ENCODE measurements around the gene ANKRD66. TPM values are rescaled to one million over a fixed set of nuclear protein-coding genes. Genes with fewer than 3 reads are reported as not detected.

ANKRD66 gene
- polyA plus RNA-seq, 1 of the 3 experiments (the other 2 are of a cell fraction) = not detected

DNA sequence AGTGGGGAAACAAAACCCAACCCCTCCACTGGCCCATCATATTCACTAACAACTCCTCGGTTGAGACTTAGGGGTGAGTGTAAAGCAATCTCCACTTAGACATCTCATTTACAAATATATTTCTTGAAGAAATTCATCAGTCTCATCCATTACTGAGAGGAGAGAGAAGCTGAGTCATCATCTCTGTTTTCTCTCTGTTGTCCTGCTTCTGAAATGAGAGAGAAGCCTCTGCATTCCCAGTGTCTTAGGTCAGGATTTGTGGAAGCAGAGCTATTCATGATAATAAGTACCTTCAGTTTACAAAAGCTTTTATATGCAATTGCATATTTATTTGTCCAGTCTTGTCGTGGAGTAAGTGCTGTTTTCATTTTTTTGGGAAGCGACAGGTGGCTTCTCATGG, 47.3 kb downstream of the ANKRD66 start:
- no peak for DNase-seq
- TF ChIP-seq PBX3 (IDR thresholded peaks at IDR 0.05) (no peak), CHD2 (IDR thresholded peaks at IDR 0.05; ENCODE audit: low read length, partially characterized antibody) (no peak), EP300 (IDR thresholded peaks at IDR 0.05; ENCODE audit: borderline replicate concordance in 1 of 2, low read depth in 1 of 2, low read length in 1 of 2) (no peak), RXRA (IDR thresholded peaks at IDR 0.05; ENCODE audit: borderline replicate concordance, low read depth) (no peak), FOXM1 (IDR thresholded peaks at IDR 0.05; ENCODE audit: low read depth) (no peak), FOXJ3 (CRISPR knock-in tag; IDR thresholded peaks at IDR 0.05) (no peak), EZH2phosphoT487 (IDR thresholded peaks at IDR 0.05; ENCODE audit: borderline replicate concordance, low read depth) (no peak)
- Histone ChIP-seq H2AFZ (ENCODE audit: low read depth) (no peak overlapping the region), H3K4me1 (ENCODE audit: control insufficient read depth in 1 of 2, insufficient read depth in 2 of 2, low read depth in 1 of 2, low read length in 1 of 2) (no peaks in the 10 kb centered on the region), H3K36me3 (replicated peaks in 1 of 2; ENCODE audit: control insufficient read depth in 1 of 2, insufficient read depth in 2 of 2, low read length in 1 of 2) (no peaks in the 10 kb centered on the region), H3K9me2 (no peaks in the 10 kb centered on the region), H3F3A (replicated peaks; ENCODE audit: insufficient read depth) (no peaks in the 10 kb centered on the region), H3K4me2 (no peak overlapping the region), H3K27me3 (ENCODE audit: insufficient read depth) (no peaks in the 10 kb centered on the region), H3K9ac (no peak overlapping the region), H3K4me3 (ENCODE audit: low read depth in 2 of 2, low read length in 1 of 2) (no peak overlapping the region), H3K79me2 (ENCODE audit: insufficient read depth) (no peaks in the 10 kb centered on the region), H3K27ac (ENCODE audit: low read depth in 2 of 2, low read length in 1 of 2) (no peak overlapping the region), H3K9me3 (no peaks in the 10 kb centered on the region), H4K20me1 (ENCODE audit: insufficient read depth) (no peaks in the 10 kb centered on the region)
- 3% methylated on average over 3 of the region's 3 CpGs for WGBS (ENCODE audit: low lambda C conversion rate)
- CTCF ChIA-PET = interaction anchor here (1.2 kb wide), 1 partner anchor 11 kb away, joined by 3 read pairs; no protein-coding TSS in a partner anchor
- POLR2A ChIA-PET = no interaction called here

DNA sequence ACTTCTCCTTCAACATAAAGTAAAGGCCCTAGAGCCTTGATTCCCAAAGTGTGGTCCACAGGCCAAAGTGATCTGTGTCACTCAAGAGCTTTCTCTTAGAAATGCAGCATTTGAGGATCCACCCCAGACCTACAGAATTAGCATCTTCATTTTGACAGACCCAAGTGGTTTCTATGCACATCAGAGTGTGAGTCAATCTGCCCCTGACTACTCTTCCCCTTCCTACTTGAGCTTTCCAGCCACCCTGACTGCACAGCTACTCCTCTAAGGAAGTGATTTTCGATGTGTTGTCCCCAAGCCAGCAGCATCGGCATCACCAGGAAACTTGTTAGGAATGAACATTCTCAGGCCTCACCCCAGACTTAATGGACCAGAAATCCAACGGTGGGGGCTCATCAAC, 49.1 kb downstream of the ANKRD66 start:
- Histone ChIP-seq H4K20me1 (ENCODE audit: insufficient read depth) (no peaks in the 10 kb centered on the region), H3K9ac (no peak overlapping the region), H3K36me3 (replicated peaks in 1 of 2; ENCODE audit: control insufficient read depth in 1 of 2, insufficient read depth in 2 of 2, low read length in 1 of 2) (no peaks in the 10 kb centered on the region), H3K27me3 (ENCODE audit: insufficient read depth) (no peaks in the 10 kb centered on the region), H3K27ac (ENCODE audit: low read depth in 2 of 2, low read length in 1 of 2) (no peak overlapping the region), H2AFZ (ENCODE audit: low read depth) (no peak overlapping the region), H3K4me2 (no peak overlapping the region), H3K4me3 (ENCODE audit: low read depth in 2 of 2, low read length in 1 of 2) (no peak overlapping the region), H3K79me2 (ENCODE audit: insufficient read depth) (no peaks in the 10 kb centered on the region), H3K9me2 (no peaks in the 10 kb centered on the region), H3K4me1 (ENCODE audit: control insufficient read depth in 1 of 2, insufficient read depth in 2 of 2, low read depth in 1 of 2, low read length in 1 of 2) (no peaks in the 10 kb centered on the region), H3F3A (replicated peaks; ENCODE audit: insufficient read depth) (no peaks in the 10 kb centered on the region), H3K9me3 (no peaks in the 10 kb centered on the region)
- WGBS (ENCODE audit: low lambda C conversion rate) = 3% methylated on average over 3 of the region's 3 CpGs
- TF ChIP-seq TEAD4 (IDR thresholded peaks at IDR 0.05; ENCODE audit: borderline replicate concordance, insufficient read depth) = no peak
- TF ChIP-seq SIN3A (IDR thresholded peaks at IDR 0.05; ENCODE audit: borderline replicate concordance, low read depth, low read length) = no peak
- no peak for TF ChIP-seq TAF1 (IDR thresholded peaks at IDR 0.05; ENCODE audit: borderline replicate concordance, low read depth, low read length)
- no peak for TF ChIP-seq ELF1 (IDR thresholded peaks at IDR 0.05)
- no peak for TF ChIP-seq RAD21 (IDR thresholded peaks at IDR 0.05; ENCODE audit: low read length)
- TF ChIP-seq FOSL2 (IDR thresholded peaks at IDR 0.05; ENCODE audit: borderline replicate concordance, low read depth) = no peak
- no peak for TF ChIP-seq RXRA (IDR thresholded peaks at IDR 0.05; ENCODE audit: borderline replicate concordance, low read depth)
- no peak for TF ChIP-seq EP300 (IDR thresholded peaks at IDR 0.05; ENCODE audit: borderline replicate concordance in 1 of 2, low read depth in 1 of 2, low read length in 1 of 2)
- no peak for TF ChIP-seq TCF12 (IDR thresholded peaks at IDR 0.05)
- TF ChIP-seq MXI1 (IDR thresholded peaks at IDR 0.05; ENCODE audit: low read depth, low read length) = no peak
- TF ChIP-seq YY1 (IDR thresholded peaks at IDR 0.05; ENCODE audit: low read depth) = no peak
- TF ChIP-seq USF1 (IDR thresholded peaks at IDR 0.05; ENCODE audit: borderline replicate concordance, low read depth) = no peak
- no peak for TF ChIP-seq RCOR1 (IDR thresholded peaks at IDR 0.05; ENCODE audit: low read length)
- no peak for TF ChIP-seq CHD2 (IDR thresholded peaks at IDR 0.05; ENCODE audit: low read length, partially characterized antibody)
- TF ChIP-seq SMC3 (IDR thresholded peaks at IDR 0.05; ENCODE audit: low read depth, low read length) = no peak
- TF ChIP-seq PBX3 (IDR thresholded peaks at IDR 0.05) = no peak
- TF ChIP-seq POLR2AphosphoS5 (IDR thresholded peaks at IDR 0.05; ENCODE audit: low read depth, low read length) = no peak
- TF ChIP-seq NFIC (IDR thresholded peaks at IDR 0.05; ENCODE audit: borderline replicate concordance) = no peak
- no peak for TF ChIP-seq FOXM1 (IDR thresholded peaks at IDR 0.05; ENCODE audit: low read depth)
- DNase-seq = no peak
- CTCF ChIA-PET = no interaction called here
- POLR2A ChIA-PET = no interaction called here

Data from SK-N-SH (cell line).